Myometrial cell (primary cell): ENCODE data around the gene ZC3H11A. TPM values are rescaled to one million over a fixed set of nuclear protein-coding genes. Genes with fewer than 3 reads are reported as not detected.

ENCODE experiments used
- total RNA-seq: library from RNA; depleted of rRNA; stranded (reverse); fragments of >200 nt; gene quantifications from 2 replicates; pipeline ENCODE4 v1.2.3, GENCODE V29; 2015

The ZC3H11A gene
- 45.3 and 60.1 TPM in 2 replicates for total RNA-seq

DNA sequence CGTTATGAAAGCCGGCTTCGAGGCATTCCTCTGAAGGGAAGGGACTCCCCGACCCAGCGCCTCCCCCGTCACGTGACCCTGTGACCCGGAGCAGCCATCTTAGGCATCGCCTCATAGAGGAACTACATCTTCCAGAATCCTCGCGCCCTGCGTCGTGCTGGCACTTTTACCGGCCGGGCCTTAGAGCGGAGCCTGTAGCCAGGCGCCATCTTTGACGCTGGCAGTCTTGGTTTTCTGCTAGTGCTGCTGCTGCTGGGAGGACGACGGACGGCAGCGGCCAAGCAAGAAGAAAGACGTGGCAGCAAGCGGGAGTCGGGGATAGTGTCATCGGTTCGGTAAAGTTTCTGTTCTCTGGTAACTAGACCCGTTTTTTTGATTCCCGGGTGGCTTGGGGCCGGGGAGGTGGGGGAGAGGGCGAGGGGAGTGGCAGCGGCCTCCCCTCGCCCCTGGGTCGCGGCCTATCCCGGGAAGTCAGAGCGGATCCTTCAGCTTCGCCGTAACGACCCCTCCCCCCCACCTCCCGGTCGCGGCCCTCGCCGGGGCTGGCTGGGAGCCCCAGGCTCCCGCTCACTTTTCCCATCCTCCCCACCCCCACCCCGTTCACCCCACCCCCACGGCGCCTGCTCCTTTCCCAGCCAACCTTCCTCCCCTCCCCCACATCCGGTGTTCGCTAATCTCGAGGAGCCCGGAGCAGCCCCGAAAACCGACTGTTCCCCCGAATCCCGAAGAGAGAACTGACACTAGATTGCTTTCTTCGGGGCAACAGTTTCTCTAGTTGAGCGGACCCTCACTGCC is at the start of gene ZC3H11A, which contains the start of gene ZBED6:
Gene ZC3H11A (plus strand): TSS at position 183 of the 795 bp plus-strand sequence. CDS start 21,448 bp downstream, outside the sequence.
Gene ZBED6 (plus strand): TSS at position 183 of the 795 bp plus-strand sequence. CDS start 1,900 bp downstream, outside the sequence.

DNA sequence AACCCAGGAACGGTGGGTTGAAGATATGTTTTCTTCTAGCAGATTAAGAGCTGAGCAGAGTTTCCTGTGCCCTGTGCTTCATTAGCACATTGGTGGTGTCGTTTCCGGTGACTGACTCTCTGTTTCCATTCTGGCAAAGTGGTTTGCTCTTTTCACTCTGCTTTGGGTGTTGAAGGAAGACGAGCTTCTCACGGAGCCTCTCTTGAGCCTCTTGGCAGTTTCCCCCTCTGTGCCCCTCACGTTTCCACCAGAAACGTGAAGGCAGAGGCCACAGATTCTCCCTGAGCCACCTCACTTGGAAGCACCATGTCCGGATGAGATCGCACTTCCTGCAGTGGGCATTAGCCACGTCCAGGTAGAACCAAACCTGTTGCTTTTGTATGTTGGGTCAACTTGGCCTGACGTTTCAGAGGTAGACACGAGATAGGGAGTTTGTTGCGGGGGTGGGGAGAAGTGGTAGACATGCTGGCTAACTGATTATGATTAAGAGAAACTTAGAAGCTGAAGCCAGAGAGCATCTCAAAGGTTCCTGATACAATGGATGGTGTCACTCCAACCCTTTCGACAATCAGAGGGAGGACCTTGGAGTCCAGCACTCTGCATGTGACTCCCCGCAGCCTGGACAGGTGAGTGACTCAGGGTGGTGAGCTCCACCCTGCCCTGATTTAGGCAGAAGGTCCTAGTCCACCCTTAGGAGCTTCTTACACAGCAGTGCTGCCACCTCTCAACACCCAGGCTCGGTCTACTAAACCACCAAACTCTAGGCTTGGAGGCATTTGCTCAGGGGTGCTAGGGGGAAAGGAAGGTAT is 30.2 kb upstream of the ZC3H11A start, which contains the start of gene LAX1:
Gene LAX1 (plus strand): TSS at position 155 of the 809 bp plus-strand sequence. CDS start 383 bp downstream, at position 538.

Other genes starting within 250 kb of the ZC3H11A start
- gene ATP2B4, start 168.8 kb upstream of the ZC3H11A start, total RNA-seq, result 79.3 and 85.8 TPM in 2 replicates
- not detected in 2 replicates for gene LAX1, start 30.4 kb upstream of the ZC3H11A start, total RNA-seq
- 6.1 and 12.1 TPM in 2 replicates for gene ZBED6, start within 50 bp of the ZC3H11A start, total RNA-seq
- gene SNRPE, start 66.0 kb downstream of the ZC3H11A start, total RNA-seq, result 81.0 and 82.6 TPM in 2 replicates